Measurements from ENCODE around the gene LAMP2. TPM values are rescaled to one million over a fixed set of nuclear protein-coding genes. Genes with fewer than 3 reads are reported as not detected.

The LAMP2 gene
- total and polyA plus RNA-seq, 2 of the 4 experiments (the other 2 are of a cell fraction) = 78.1 to 129 TPM

Small RNA genes within 50 kb of the gene (microRNA-seq; reads per million reads assigned to microRNA genes)
- not detected for gene RNU7-37P (ENCODE audit: insufficient read depth, insufficient read length)

Small RNA genes within 50 kb of the gene (small RNA-seq; reads per million reads assigned to genes)
- gene RNU7-37P = 0 to 1.8 (median 0.15) reads per million in 5 experiments

Other genes starting within 250 kb of the LAMP2 start
- gene ZBTB33, start 218.5 kb downstream of the LAMP2 start, total RNA-seq (2012; rRNA removed) = 16.3 and 20.8 TPM in 2 replicates
- gene ZBTB33, start 218.5 kb downstream of the LAMP2 start, polyA plus RNA-seq (2012; rRNA removed) = 2.0 and 3.3 TPM in 2 replicates
- not detected in 2 replicates for gene TMEM255A, start 157.8 kb downstream of the LAMP2 start, total RNA-seq (2012; rRNA removed)
- gene TMEM255A, start 157.8 kb downstream of the LAMP2 start, polyA plus RNA-seq (2012; rRNA removed) = 0.03 TPM in 1 of 2 replicates, not detected in the other
- gene ATP1B4, start 107.2 kb downstream of the LAMP2 start, total RNA-seq (2012; rRNA removed) = not detected in 2 replicates
- not detected in 2 replicates for gene ATP1B4, start 107.2 kb downstream of the LAMP2 start, polyA plus RNA-seq (2012; rRNA removed)
- gene CUL4B, start 91.7 kb upstream of the LAMP2 start, total RNA-seq (2012; rRNA removed) = 19.4 and 33.1 TPM in 2 replicates
- gene CUL4B, start 91.7 kb upstream of the LAMP2 start, polyA plus RNA-seq (2012; rRNA removed) = 21.1 and 30.9 TPM in 2 replicates
- 36.9 and 48.6 TPM in 2 replicates for gene MCTS1, start 134.8 kb upstream of the LAMP2 start, total RNA-seq (2012; rRNA removed)
- 45.8 and 52.8 TPM in 2 replicates for gene MCTS1, start 134.8 kb upstream of the LAMP2 start, polyA plus RNA-seq (2012; rRNA removed)
- 15.2 and 22.5 TPM in 2 replicates for gene C1GALT1C1, start 160.8 kb upstream of the LAMP2 start, total RNA-seq (2012; rRNA removed)
- gene C1GALT1C1, start 160.8 kb upstream of the LAMP2 start, polyA plus RNA-seq (2012; rRNA removed) = 19.1 and 20.0 TPM in 2 replicates

Data from IMR-90 (cell line).